GM19395 (cell line): Measurements from ENCODE around the gene CTPS1.

Source experiments
- ATAC-seq: cut with Tn5 transposase; IDR thresholded peaks from one replicate; pipeline ENCODE4 v1.9.1; 2021; ENCODE audit warnings: mild to moderate bottlenecking, moderate library complexity; ENCODE audit not compliant: unreplicated experiment

Gene CTPS1

DNA sequence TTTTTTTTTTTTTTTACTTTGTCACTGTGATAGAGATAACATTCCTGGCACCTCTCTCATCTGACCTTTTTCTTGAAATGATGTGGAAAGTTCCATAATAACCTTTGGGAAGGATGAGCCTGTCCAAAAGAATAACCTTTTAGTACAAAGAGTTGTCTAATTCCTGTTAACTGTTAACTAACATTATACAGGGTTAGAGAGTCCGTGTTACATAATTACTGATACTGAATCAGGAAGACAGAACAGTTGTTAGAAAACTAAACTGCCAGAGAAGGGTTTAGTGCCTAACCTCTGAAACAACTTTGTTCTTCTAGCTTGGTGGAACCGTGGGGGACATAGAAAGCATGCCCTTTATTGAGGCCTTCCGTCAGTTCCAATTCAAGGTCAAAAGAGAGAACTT, 8.8 kb downstream of the CTPS1 start:
- no peak for ATAC-seq

DNA sequence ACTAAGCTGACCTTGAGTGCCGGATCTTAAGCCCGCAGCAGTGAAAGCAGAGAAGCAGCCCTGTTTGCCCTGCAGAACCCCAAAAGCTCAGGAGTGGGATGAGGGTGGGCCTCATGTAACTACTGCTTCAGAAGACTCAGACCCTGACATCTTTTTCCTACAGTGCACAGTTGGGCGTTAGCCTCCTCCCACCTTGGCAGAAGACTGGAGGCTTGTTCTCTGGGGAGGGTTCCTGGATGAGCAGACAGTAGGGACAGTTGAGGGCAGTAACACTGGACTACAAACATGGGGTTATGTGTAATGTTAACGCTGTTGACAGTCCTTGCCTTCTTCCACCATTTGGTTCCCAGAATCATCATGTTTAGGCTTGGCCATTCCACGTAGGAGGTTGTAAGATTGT, 9.6 kb downstream of the CTPS1 start:
- ATAC-seq, result no peak

DNA sequence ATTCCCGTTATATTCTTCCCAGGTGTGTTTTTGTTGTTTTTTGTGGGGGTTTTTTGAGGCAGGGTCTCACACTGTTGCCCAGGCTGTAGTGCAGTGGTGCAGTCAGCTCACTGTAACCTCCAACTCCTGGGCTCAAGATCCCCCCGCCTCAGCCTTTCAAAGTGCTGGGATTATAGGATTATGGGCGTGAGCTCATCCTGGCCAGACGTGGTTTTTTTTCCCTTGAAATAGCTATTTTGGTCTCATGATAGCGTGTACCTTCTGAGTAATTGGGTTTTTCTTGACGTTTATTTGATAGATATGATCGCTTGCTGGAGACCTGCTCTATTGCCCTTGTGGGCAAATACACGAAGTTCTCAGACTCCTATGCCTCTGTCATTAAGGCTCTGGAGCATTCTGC, 17.6 kb downstream of the CTPS1 start:
- no peak for ATAC-seq

DNA sequence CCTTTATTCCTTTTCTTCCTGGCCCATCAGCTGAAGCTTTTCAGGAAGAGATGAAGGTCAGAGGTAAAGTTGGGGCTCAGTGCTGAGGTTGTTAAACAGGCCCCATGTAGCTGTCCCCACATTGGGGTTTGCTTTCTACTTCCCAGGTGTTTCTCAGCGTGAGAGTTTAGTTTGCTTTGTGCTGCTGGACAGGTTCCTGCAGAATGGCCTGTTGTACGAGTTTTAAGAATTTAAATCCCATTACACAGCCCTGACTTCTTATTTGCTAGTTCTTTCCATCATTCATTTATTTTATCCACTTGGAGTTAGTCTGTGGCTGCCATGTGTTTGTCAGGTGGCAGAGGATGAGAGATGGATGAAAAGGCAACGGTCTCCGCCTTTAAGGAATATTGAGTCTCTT, 19.2 kb downstream of the CTPS1 start:
- ATAC-seq, result no peak

DNA sequence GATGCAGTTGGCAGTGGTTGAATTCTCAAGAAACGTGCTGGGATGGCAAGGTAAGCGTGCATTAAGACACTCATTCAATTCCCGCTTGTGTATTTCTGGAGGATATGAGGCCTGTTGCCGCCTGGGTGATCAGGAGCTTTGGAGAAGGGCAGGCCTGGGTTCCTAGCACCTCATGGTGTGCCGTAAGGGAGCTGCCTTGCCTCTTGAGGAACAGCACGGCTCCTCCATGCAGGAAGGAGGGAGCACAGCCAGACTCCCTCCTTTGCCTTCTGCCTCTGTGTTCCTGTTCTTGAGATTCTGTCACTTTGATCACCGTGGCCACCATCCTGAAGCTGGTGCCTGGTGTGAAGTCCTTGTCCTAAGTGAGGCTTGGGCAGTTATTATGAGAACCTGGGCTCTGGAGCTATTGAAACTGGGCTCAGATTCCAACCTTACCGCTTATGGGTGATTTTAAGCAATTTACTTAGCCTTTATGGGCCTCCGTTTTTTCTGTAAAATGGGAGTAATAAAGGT, 23.7 kb downstream of the CTPS1 start:
- ATAC-seq, result peak; percentile 5

DNA sequence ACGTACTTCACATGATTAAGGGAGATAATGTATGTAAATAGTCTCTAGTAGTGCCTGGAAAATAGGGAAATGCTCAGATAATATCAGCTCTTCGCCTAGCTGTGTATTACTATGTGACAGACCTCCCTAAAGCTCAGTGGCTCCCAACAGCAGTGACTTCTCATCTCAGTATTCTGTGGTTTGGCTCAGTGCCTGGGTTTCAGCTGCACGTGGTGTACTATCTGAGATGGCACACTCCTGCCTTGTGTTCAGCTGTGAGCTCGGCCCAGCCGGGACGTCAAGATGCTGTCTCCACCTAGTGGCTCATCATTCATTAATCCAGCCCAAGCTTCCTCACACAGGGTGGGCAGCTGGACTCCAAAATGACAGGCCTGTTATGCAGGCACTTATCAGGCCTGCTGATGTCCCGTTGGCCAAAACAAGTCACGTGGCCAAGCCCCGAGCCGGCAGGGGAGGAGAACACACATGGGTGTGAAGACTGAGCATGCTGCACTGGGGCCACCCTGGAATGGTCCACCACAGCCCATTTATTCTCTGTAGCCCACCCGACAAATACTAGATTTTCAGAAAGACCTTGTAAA, 24.2 kb downstream of the CTPS1 start:
- peak; percentile 99 for ATAC-seq

DNA sequence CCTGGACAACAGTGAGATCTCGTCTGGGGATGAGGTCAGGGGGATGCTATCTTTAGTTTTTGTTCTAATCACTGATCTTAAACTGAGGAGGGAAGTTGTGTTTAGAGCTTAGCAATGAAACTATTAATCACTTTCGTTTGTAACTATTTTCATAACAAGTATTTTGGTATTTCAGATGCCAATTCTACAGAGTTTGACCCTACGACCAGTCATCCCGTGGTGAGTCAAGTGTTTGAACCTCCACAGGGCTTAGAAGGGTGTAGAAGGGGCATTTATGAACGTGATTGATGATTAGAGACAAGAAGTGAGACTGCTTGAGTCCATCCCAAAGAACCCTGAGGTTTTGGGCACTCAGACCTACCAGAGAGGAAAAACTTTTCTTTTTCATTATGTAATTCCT, 26.4 kb downstream of the CTPS1 start:
- no peak for ATAC-seq

DNA sequence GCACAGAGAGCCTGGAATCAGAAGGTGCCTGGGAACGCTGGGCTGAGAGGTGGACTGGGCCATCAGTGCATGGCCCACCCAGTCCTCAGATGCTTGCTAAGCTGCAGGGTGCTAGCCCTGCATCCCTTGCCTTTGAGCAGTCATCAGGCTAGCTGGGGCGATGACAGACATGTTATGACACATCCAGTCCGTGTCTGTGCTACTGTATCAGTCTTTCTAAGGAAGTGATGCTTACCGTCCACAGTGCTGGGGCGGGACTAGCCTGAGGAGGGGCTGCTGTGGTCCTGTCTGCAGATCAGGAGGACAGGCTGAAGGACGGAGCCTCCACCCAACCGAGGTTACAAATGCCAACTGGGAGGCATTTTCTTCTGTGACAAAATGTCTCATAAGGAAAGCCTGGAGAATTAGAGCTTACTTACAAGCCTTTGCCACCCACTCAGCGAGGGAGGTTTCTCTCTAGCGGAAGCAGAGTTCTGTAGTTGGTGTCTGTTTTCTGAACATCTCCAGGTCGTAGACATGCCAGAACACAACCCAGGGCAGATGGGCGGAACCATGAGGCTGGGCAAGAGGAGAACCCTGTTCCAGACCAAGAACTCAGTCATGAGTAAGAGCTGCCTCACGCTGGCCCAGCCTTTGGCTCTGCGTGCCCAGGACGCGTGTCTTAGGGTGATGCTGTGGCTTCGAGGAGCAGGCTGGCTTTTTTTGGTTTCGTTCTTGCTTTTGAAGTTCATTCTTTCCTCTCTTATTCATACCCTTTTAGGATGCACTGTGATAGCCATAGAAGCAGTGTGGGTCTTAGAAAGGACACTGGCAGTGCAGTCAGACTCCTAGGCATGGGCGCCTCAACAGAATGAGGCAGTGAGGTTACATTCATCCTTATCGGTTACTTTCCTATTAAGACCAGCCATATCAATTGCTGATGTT, 27.7 kb downstream of the CTPS1 start:
- ATAC-seq, result no peak

DNA sequence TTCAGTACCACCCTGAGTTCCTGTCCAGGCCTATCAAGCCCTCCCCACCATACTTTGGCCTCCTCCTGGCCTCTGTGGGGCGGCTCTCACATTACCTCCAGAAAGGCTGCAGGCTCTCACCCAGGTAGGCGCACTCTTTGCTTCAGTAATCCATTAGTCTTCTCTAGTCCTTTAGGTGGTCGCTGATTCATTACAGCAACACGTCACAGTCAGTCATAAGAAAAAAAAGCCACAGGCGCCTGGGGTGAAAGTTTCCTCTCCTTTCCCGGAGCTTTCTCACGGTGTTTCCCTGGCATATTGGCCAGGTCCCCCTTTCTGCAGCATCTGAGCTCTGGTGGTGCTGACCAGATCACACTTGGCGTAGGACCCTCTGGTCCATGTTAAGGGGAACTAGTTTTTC, 30.0 kb downstream of the CTPS1 start:
- ATAC-seq, result no peak

DNA sequence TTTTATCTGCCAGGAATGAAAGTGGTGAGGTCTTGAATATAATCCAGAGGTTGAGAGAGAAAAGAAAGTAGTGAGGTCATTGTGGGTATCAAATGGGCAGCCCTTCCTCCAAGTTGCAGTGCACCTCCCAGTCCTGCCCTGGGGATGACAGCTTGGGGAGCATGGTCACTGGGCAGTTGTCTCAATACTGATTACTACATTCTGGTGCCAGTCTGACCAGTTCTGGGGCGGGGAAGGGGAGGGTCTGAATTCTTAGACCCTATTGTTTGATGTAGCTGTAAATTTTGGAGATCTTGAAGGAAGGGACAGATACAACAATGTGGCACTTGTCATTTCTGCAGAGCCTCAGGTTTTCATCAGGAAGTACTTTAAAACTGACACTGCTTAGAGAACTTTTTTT, 30.8 kb downstream of the CTPS1 start:
- ATAC-seq, result no peak

DNA sequence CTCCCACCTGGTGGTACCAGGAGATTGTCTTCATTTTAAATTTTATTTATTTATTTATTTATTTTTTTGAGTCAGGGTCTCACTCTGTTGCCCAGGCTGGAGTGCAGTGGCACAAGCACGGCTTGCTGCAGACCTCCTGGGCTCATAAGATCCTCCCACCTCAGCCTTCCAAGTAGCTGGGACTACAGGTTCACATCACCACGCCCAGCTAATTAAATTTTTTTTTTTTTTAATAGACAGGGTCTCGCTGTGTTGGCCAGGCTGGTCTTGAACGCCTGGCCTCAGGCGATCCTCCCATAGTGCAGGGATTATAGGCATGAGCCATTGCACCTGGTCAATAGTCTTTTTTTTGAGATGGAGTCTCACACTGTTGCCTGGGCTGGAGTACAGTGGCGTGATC, 33.5 kb downstream of the CTPS1 start:
- ATAC-seq, result no peak

DNA sequence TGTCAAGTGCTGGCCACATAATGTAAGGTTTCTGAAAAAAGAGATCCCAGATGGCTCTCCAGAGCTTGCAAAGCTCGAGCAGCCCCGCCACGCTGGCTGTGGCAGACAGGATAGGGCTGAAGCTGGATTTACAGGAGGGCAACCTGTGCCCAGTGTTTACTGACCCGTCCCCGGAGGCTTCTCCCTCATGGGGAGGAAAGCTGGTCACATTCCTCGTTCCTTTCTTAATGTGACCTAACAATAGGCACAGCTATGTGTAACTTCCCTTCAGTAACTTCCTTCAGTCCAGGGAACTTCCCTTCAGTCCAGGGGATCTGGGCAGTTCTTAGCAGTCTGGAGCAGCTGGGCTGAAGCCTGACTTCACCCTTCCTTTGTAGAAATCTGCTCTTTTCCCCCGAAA, 34.3 kb downstream of the CTPS1 start:
- ATAC-seq, result no peak

DNA sequence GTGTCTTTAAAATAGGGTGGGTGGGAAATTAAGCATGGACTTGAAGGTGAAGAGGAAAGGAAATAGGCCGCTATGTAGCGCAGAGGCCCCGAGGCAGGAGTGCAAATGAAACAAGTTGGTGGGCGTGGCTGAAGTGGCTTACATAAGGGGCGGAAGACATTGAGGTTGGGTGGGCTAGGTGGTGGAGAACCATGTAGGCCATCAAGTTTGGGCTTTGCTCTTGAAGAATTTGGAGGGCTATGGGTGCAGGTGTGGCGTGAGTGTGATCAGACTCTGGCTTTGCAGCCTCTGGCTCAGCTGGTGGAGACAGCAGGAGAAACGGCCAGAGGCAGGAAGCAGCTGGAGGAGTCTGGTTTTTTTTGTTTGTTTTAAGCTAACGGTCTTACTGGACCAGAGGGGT, 35.4 kb downstream of the CTPS1 start:
- no peak for ATAC-seq

DNA sequence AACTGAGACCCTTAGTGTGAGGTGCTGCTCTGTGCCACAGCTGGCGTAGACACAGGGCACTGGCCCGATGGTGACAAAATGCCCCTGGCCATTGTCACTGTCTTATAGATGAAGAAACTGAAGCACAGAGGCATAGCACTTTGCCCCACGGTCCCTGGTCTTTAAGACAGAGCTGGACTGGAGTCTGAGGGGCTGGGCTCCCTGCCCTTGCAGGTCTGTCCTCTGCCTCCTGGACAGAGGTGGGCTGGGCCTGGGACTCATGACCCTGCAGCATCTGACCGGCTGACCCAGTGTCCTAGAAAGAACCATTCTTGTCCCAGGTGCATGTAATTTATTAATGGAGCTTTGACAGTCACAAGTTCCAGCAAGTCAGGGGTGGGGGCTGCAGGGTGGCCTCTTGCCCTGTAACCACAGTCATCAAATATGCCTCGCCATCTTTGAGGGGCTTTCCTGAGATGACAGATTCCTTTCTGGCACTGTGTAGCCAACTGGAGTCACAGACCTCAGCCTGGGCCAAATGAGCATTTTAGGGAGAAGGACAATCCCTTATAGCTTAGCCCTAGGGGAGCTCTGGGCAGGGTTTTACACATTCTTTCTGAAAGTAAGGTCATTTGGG, 35.9 kb downstream of the CTPS1 start:
- ATAC-seq, result no peak

DNA sequence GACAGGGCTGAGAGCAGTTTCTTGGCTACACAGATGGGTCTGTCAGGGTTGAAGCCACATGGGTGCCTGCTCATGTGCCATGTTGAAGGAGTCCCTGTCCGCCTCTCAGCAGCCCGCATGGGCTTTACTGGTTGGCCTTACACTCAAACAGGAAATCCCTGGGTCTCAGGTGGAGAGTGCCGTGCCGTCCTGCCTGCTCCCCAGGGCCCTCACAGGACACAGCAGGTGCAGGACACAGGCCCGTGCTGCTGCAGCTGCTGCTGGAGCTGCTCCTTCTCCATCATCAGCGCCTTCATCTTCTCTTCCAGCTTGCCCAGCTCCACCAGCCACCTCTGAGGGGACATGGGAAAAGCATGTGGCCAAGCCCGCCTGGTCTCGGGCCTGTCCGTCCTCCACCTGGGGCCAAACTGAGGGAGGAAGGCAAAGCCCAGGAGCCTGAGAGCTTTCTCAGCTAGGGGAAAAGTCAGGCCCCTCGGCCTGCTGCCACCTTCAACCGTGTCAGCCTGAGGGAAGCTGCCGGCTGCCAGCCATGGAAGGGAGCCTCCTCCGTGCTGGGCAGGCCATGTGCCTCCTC, 36.5 kb downstream of the CTPS1 start:
- ATAC-seq, result no peak

DNA sequence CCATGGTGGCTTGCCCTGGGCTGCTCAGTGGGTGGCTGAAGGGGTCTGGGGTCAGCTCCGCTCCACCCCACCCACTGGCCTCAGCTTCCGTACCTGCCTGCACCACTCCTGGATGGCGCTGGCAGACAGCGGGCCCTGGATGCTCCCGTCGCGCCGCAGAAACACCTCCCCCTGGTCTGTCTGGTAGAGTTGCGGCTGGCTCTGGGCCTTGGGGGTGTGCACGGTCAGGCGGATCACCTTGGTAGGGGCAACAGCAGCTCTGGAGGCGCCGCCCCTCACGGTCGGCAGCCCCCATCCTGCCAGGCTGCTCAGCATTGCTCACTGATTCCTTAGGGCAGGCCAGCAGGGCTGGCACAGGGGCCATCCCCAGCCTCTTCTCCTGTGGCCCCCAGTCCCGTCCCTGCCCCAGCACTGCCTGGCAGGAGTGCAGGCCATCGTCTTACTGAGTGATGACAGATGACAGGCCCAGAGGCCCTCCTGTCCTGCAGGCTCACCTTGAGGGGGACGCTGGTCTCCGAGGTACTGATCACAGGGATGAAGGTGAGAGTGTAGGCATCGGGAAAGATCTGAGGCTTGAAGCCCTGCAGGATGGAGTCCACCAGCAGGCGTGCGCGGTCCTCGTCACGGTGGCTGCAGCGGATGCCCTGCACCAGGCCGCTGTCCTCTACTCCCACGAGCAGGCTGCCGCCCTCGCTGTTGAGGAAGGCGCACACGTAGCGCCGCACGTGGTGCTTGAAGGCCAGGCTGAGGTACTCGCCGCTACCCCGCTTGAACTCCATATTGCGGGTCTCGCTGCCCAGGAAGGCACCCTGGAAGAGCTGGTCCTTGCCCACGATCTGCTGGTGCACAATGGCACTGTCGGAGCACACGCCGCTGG, 37.9 kb downstream of the CTPS1 start:
- ATAC-seq, result no peak

DNA sequence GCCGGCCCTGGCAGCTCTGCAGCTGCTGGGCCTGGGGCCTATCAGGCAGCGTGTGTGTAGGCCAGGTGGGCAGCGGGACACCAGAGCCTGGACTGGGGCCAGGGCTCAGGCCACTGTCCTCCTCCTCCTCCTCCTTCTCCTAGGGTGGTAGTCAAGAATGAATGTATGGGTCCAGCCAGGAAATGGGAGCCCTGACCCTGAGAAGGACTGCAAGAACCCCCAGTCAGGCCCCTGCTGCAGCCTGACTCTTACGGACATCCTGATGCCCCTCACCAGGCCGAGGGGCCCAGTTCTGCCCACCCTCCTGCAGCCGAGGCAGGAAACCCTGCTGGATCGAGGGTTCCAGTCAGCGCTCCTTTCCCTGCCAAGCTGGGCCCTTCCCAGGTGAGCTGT, 38.5 kb downstream of the CTPS1 start:
- no peak for ATAC-seq

DNA sequence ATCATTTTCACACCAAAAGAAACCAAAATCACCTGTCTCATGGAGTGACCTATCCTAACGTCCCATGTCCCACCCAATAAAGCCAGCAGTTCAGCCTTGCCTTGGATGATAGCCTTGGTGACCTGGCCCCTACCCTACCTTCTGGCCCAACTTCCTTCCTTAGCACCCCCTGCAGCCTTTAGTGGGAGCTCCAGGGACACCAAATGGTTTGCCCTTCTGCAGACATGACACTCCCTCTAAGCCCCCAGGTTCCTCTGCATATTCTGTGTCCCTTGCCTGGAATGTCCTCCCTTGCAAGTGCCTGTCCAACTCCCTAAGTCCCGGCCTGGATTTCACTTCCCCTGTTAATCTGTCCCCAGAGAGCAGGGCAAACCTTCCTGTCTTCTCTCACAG, 39.9 kb downstream of the CTPS1 start:
- ATAC-seq, result no peak

DNA sequence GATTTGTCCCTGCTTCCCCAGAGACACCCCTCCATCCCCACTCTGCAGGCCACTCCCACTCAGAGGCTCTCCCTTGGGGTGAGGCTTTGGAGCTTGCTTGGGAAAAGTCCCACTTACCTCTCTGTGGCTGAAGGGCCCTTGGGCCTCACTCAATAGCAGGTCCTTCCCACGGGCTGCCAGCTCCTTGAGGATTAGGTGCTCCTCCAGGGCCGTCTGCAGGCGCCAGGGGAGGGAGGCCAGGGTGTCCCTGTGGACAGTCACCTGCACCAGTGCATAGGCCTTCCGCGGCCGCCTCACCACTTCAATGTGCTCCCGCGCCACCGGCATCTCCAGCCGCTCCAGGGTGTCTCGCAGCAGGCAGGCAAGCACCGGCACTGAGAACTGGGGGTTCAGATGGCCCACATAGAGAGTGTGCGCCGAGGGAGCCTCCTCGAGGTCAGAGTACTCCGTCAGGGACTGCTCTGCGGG, 40.6 kb downstream of the CTPS1 start:
- ATAC-seq, result no peak

DNA sequence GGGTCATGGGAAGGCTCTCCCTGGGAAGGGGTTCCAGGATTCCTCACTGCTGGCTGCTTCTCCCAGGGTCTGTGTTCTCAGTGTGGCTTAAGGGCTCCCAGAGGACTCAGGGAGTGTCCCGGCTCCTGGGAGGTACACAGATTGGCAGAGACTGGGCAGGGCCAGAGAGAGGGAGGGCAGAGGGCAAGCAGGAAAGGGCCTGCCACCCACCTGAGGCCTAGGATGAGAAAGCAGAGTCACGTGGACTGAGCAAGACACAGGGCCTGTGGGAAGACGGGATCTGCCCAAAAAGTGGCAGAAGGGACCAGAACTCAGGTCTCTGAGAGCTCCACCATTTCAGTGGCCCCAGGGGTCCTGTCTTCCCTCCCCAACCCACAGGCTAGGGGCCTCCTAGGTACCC, 41.2 kb downstream of the CTPS1 start:
- no peak for ATAC-seq
